ENCODE measurements around the gene HLCS.
"Not testable (repeated sequence)": the region's sequence is repeated elsewhere in the genome, so short reads cannot be mapped to it uniquely, and the experiment has no call there.

Gene HLCS

GRCh38 chr21:36955783-36956182 is 10.7 kb downstream of the HLCS start:
- no peak for DNase-seq (ENCODE audit: low read depth)

DNA sequence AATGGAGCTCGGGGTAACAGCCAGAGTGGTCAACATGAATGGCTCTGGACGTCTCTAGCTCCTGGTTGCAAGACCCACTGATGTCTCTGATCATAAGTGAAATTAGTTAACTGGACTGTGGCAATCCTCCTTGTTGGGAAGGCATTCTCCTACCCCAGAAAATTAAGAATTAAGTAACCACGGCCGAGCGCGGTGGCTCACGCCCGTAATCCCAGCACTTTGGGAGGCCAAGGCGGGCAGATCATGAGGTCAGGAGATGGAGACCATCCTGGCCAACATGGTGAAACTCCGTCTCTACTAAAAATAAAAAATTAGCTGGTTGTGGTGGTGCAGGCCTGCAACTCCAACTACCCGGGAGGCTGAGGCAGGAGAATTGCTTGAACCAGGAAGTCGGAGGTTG is 14.1 kb downstream of the HLCS start:
- DNase-seq (ENCODE audit: low read depth) = not testable (repeated sequence)

DNA sequence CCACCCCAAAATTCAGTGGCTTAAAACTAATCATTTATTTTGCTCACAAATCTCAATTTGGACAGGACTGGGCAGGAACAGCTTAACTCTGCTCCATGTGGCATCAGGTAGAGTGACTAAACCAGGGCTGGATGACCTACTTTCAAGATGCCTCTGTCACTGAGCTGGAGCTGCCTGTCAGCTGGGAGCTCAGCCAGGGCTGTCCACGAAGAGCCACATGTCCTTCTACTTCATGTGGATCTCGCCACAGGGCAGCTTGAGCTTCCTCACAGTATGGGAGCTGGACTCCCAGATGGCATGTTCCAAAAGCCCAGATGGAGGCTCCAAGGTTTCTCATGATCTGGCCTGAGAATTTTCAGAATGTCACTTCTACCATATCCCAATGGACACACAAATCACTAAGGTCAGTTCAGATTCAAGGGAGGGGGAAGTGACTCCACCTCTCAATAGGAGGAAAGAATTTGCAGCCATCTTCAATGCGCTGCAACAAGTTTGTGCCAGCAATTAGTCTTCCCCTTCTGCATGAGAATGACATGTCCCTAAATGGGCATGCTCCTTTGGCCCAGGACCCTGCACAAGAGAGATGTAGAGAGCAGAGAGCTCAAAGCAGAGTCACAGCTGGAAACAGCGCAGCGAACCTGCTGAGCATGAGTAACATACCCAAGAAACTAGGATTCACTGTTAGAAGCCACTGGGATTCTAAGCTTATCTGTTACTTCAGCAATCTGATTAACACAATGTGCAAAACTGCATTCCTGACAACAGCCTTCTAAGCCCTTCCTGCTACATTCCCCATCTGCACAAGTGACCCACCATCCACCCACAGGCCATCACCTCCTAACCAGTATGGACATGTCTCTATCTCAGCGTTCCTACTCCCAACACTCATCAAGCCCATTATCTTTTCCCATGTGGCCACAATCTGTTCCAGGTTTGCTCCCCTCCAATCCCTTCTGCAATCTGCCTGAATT is 17.0 kb downstream of the HLCS start:
- no peak for DNase-seq (ENCODE audit: low read depth)

DNA sequence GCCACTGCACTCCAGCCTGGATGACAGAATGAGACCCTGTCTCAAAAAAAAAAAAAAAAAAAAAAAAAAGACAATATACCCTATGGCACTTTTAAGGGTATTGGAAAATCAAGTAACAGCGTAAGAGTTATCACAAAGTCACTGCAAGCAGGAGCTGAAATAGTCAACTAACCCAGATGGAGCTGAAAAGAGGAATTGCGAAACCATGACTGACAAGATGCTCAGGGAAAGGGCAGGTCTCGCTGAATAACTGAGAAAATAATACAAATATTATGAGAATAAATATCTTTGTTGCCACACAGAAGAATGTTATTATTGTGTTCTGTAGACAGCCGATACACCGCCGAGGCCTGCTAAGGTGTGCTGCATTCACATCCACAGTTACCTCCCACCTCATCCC is 17.8 kb downstream of the HLCS start:
- DNase-seq (ENCODE audit: low read depth) = no peak

DNA sequence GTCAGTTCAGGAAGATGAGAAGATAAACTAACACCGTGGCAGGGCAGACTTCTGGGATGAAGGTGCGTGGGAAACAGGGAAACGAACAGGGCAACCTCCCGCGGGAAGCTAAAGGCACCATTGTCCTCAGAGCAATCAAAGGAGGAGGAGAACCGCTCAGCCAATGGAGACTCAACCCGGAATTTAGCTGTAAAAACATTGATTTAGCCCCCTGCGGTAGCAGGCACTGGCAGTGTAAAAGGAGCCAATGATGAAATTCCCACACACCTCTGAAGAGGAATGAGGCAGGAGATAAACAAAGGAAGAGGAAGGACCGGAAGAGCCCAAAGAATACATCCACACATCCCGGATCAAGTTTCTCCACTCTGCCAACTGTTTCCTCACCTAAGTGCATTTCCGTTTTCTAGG is 19.5 kb downstream of the HLCS start:
- no peak for DNase-seq (ENCODE audit: low read depth)

- no peak for DNase-seq (ENCODE audit: low read depth)
Measured at GRCh38 chr21:36945496-36946138, 20.9 kb downstream of the HLCS start.

GRCh38 chr21:36936361-36937135 is 29.9 kb downstream of the HLCS start:
- no peak for DNase-seq (ENCODE audit: low read depth)

DNA sequence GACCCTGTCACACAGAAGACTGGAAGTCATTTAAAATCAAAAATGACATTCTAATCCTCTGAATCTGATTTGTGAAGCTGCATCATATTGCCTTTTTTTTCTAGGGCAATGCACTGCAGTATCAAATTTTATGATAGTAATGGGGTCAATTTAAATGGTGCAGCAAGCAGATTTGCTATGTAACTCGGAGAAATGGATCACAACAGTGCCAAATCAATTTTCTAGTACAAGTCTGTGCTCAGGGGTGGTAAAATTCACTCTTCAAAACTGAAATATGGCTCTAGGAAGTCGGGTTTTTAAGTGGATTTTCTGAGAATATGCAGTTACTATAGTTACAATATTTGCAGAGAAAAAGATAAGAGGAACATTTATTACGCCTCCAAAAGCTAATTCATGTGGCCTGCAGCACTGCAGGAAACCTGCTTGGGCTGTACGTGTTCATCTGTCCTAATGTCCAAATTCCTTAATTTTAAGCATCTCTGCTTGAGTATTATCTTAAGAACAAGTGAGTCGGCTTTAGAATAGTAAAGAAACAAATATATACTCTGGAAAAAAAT is 31.5 kb downstream of the HLCS start:
- DNase-seq (ENCODE audit: low read depth) = no peak

- DNase-seq (ENCODE audit: low read depth) = no peak
Measured at GRCh38 chr21:36932161-36932816, 34.2 kb downstream of the HLCS start.

DNA sequence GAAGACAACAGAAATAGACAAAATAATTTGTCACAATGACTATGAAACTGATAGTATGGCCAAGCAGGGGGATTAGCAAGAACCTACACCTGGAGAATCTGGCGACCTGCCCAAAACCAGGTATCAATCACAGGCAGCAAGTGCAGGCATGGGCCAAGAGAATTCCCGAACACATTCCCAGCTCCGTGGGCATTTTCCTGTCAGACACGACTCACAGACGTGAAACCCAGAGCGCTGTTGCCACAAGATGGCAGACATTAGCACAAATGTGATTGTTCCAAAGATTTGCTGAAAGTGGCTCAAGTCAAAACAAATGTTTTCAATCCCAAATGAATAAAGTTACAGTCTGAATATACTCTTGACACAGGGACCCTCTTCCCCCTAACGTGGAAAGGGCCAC is 36.8 kb downstream of the HLCS start:
- DNase-seq (ENCODE audit: low read depth) = no peak

- DNase-seq (ENCODE audit: low read depth) = no peak
Measured at GRCh38 chr21:36928960-36929359, 37.5 kb downstream of the HLCS start.

DNA sequence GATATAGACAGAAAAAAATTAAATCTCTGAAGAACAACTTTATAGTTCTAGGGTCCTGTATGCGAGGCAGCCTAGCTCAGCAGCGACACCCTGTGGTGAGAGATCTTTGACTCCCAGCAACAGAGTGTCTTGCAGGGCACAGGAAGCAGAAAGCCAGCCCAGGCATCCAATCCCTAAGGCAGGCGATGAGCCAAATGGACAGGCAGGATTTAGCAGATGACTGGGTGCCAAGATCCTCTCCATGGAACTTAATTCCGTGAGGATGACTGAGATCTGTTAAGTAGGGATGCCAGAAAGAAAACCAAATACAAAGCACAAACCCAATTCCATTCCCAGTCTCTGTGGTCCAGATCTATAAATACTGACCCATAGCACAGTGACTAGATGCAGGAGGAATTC is 38.8 kb downstream of the HLCS start:
- DNase-seq (ENCODE audit: low read depth) = peak; percentile 58

DNA sequence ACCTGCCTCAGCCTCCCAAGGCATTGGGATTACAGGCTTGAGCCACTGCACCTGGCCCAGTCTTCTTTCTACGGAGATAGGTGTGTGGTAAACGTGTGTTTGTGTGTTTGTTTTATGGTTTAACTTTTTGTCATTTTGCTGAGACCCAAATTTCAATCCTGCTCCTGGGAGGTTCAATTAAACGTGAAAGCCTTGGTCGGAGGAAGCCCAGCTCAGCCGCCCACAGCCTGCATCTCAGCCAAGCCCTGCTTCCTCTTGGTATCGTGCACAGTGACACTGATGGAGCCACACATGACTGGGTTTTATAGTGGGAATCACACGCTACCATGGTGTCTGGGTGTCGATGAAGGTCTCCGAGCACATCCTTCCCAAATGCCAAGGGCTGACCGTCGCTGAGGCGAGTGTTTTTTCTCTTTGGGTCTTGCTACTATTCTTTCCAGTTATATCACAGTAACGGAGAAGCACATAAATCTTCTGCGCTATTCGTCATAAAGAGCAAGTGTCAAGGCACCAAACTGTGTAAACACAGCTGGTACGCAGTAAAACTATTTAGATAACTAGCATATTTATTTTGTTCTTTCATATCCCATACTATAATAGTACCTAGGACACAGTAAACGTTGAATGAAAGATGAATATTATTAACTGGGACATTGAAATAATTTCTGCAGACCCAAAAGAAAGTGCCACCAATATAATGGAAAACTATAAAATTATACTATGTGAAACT is 39.3 kb downstream of the HLCS start:
- no peak for DNase-seq (ENCODE audit: low read depth)

DNA sequence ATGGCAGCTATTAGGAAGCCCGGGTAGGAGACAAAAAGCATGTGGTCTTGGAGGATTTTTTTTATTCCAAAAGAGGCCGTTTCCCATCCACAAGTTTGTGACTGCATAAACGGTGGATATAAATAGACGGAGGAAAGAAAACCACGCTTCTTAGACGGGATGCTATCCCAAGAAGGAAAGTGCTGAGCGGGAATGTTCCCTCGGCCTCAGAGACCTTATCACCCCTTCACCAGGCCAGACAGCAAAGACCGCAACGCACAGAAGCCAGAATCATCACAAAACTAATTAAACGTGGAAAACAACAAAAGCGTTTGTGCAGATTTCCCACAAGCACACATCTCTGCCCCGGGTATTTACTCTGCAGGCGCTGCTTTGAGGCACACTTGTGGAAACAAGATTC is 43.2 kb downstream of the HLCS start:
- no peak for DNase-seq (ENCODE audit: low read depth)

DNA sequence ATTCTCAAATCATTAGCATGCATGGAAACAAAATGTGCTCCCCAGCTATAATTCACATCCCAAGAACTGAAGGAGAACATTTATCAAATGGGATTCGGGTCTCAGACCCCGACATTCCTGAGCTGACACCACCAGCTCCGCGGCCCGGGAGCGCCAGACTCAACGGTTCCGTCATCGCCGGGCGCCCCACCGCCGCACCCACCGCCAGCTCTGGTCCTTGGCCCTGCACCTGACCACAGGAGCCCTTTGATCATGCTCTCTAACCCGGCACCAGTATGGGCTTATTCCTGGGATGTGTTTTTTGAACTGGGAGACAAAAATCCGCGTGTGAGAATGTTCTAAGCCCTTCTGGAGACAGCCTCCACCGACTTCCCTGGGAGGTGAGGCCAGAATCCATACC is 43.6 kb downstream of the HLCS start:
- DNase-seq (ENCODE audit: low read depth) = no peak

DNA sequence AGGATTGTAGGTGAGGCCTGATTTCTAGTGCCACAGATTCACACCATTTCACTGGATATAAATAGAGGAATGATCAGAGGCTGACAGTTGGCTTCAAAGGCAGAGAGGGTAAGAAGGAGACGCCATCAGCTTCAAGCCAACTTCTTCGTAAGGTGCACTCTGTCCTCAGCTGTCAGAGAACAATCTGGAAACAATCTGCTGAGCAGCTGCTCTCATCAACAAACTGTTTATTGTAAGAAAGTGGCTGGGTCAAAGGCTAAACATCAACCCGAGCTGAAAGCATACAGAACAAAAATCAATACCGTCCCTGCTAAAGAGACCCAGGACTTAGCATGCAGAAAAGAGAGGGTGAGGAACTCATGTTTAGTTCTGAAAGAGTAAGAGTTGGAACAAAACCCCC is 48.2 kb downstream of the HLCS start:
- DNase-seq (ENCODE audit: low read depth) = no peak

- no peak for DNase-seq (ENCODE audit: low read depth)
Measured at GRCh38 chr21:36917471-36918158, 48.9 kb downstream of the HLCS start.

DNA sequence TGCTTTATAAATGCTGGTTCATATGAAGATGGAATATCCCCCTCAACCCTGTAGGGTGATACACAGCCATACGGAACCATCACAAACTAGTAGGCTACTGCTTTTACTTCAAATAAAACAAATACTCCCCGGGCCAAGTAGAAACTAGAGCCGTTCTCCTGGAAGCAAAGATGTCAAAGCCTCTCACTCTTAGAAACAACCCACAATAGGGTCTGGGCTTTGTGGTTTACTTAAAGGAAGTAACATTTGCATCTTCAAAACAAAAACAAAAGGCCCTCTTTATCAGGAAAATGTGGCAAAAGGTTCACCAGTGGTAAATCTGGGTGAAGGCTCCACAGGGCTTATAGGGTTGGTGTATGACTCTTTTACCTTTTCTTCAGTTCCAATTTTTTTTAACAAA is 49.8 kb downstream of the HLCS start:
- DNase-seq (ENCODE audit: low read depth) = no peak

GRCh38 chr21:36915696-36916245 is 50.7 kb downstream of the HLCS start:
- DNase-seq (ENCODE audit: low read depth) = no peak

DNA sequence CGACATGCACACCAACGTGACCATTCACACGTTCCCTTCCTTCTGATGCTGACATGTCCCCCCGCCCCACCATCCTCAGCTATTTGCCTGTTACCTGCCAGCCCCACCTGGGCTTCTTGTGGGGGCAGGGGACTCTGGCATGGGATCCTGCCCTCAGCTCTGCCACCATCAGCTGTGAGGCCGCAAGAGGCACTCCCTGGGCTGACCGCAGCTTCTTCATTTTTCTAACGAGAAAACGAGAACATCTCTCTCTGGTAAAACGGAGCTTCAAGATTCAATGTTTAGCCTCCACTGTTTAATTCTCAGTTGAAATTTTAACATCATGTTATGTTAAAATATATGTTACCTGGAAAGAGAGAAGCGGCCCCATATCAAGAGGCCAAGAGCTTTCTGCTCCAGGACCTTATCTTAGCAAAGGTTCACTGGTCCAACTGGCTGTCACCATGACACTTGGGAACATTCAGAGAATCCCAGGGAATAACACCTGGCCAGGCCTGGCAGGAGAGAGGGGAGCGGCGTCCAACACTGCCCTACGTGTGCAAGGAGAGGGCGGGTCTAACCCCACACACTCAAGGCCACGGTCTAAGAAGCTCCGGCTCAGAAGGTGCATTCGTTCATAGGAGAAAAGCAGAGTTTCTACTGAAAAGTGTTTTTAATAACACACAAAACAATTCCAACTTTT is 51.3 kb downstream of the HLCS start:
- DNase-seq (ENCODE audit: low read depth) = no peak
